ENCODE measurements around the gene PDZD7. TPM values are rescaled to one million over a fixed set of nuclear protein-coding genes. Genes with fewer than 3 reads are reported as not detected.

PDZD7 gene
- total and polyA plus RNA-seq, 2 donors (not counting 3 experiments of a cell fraction or from before 2014, with no cell fraction given), result 0.41 to 1.6 TPM

DNA sequence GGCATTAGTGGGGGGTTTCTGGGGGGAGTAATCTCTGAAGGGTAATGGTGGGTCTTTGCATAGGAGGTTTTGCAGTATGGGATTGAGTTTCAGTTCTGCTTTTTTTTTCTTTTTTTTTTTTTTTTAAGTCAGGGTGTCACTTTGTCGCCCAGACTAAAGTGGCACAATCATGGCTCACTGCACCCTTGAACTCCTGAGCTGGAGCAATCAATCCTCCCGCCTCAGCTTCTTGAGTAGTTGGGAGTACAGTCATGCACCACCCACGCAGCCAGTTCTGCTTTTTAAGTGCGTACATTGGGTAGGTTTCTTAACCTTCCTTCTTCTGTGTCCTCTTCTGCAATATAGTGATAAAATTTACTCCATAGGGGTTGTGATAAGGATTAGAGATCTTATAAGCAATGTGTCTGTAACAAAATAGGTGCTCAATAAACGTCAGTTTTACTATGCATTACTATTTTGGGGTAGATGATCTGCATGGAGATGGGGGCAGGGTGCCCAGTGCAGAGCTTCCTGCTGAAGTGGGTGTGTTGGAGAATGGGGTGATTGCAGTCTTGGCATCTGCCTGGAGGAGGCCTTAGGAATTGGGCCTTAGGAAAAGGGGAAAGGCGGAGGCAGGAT is 40.4 kb upstream of the PDZD7 start:
- no peaks in the 10 kb centered on the region for H3K9me3 ChIP-seq (replicated peaks; ENCODE audit: control insufficient read depth, insufficient read depth, low read length)
- ChIA-PET POLR2A (no interaction called here), CTCF (interaction anchor here (0.8 to 1.6 kb wide), 4 partner anchors 21 to 71 kb away, joined by 3 to 7 read pairs (median 4); no protein-coding TSS in a partner anchor)
- no peak overlapping the region for H3K9ac ChIP-seq (replicated peaks; ENCODE audit: extremely low read depth, insufficient read depth, low read length)
- H4K20me1 ChIP-seq (replicated peaks; ENCODE audit: control insufficient read depth, extremely low read depth, insufficient read depth, low read length), result no peaks in the 10 kb centered on the region
- H2AFZ ChIP-seq (ENCODE audit: low read depth, low read length), result no peak overlapping the region
- H3K79me2 ChIP-seq (ENCODE audit: control insufficient read depth, insufficient read depth, low read length), result no peaks in the 10 kb centered on the region
- peaks cover 11% of the 10 kb centered on the region for H3K4me1 ChIP-seq (ENCODE audit: control insufficient read depth, extremely low read depth, insufficient read depth, low read length)
- H3K4me2 ChIP-seq (ENCODE audit: insufficient read depth, low read length), result no peak overlapping the region
- no peaks in the 10 kb centered on the region for H3K36me3 ChIP-seq (ENCODE audit: control insufficient read depth in 2 of 2, extremely low read depth in 1 of 2, insufficient read depth in 2 of 2, low read length in 2 of 2)
- no peak for FAIRE-seq
- intact Hi-C loops (cut with micrococcal nuclease), result loop anchor here (2.0 kb wide), 1 partner anchor 15 kb away; no protein-coding TSS in a partner anchor
- no peak overlapping the region for H3K4me3 ChIP-seq (replicated peaks in 1 of 3; ENCODE audit: insufficient read depth in 1 of 3, low read depth in 1 of 3, low read length in 3 of 3)
- peaks cover 14 to 28% of the 10 kb centered on the region in 2 experiments for H3K27me3 ChIP-seq (ENCODE audit: control insufficient read depth in 2 of 2, insufficient read depth in 2 of 2, low read length in 2 of 2)
- H3K27ac ChIP-seq (ENCODE audit: insufficient read depth, low read depth, low read length), result no peak overlapping the region
- no peak for DNase-seq (ENCODE audit: low read depth, low spot score)
- TF ChIP-seq GATA2 (IDR thresholded peaks at IDR 0.05; ENCODE audit: insufficient read depth, insufficient read length, low read depth, low read length) (no peak), EZH2 (IDR thresholded peaks at IDR 0.05; ENCODE audit: borderline replicate concordance, low read depth, low read length, severe bottlenecking) (no peak), POLR2A (IDR thresholded peaks at IDR 0.05; ENCODE audit: low read depth, low read length) (no peak), MYC (IDR thresholded peaks at IDR 0.05; ENCODE audit: low read depth, low read length) (no peak), FOS (IDR thresholded peaks at IDR 0.05; ENCODE audit: borderline replicate concordance, insufficient read depth, low read length) (no peak), JUN (IDR thresholded peaks at IDR 0.05; ENCODE audit: borderline replicate concordance, insufficient read depth, insufficient read length, low read depth) (no peak), POLR2AphosphoS5 (IDR thresholded peaks at IDR 0.05; ENCODE audit: insufficient read depth, low read depth, low read length) (no peak)
- TF ChIP-seq, protein P1, sequence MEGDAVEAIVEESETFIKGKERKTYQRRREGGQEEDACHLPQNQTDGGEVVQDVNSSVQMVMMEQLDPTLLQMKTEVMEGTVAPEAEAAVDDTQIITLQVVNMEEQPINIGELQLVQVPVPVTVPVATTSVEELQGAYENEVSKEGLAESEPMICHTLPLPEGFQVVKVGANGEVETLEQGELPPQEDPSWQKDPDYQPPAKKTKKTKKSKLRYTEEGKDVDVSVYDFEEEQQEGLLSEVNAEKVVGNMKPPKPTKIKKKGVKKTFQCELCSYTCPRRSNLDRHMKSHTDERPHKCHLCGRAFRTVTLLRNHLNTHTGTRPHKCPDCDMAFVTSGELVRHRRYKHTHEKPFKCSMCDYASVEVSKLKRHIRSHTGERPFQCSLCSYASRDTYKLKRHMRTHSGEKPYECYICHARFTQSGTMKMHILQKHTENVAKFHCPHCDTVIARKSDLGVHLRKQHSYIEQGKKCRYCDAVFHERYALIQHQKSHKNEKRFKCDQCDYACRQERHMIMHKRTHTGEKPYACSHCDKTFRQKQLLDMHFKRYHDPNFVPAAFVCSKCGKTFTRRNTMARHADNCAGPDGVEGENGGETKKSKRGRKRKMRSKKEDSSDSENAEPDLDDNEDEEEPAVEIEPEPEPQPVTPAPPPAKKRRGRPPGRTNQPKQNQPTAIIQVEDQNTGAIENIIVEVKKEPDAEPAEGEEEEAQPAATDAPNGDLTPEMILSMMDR (IDR thresholded peaks at IDR 0.05; ENCODE audit: extremely low read depth in 1 of 2, insufficient read depth in 1 of 2, low read depth in 1 of 2, low read length in 2 of 2), result no peak
- TF ChIP-seq, protein P2, sequence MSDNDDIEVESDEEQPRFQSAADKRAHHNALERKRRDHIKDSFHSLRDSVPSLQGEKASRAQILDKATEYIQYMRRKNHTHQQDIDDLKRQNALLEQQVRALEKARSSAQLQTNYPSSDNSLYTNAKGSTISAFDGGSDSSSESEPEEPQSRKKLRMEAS (IDR thresholded peaks at IDR 0.05; ENCODE audit: insufficient read depth, insufficient read length), result no peak
- dilution Hi-C loops (cut with MboI; ENCODE audit: extremely low pct_ligation_motif_present, low sequenced_read_pairs), result no loop called here
- no TSS peak for BruUV-seq (replicated peaks)
- H3K9me1 ChIP-seq (replicated peaks; ENCODE audit: control insufficient read depth, extremely low read depth, insufficient read depth, low read length), result no peaks in the 10 kb centered on the region

All from endothelial cell of umbilical vein (primary cell).